HG03139 (cell line): ENCODE results near the gene PDZD4.

ENCODE experiments used
- ATAC-seq: cut with Tn5 transposase; IDR thresholded peaks from one replicate; pipeline ENCODE4 v1.9.1; 2021; ENCODE audit not compliant: unreplicated experiment

Gene PDZD4

GRCh38 chrX:153773741-153774575 lies 56.4 kb downstream of the PDZD4 start:
- no peak for ATAC-seq

GRCh38 chrX:153773218-153773611 lies 57.1 kb downstream of the PDZD4 start:
- ATAC-seq: no peak

- ATAC-seq: no peak
Observed at GRCh38 chrX:153772316-153773217, 57.8 kb downstream of the PDZD4 start.

- ATAC-seq: no peak
Observed at GRCh38 chrX:153771415-153772315, 58.7 kb downstream of the PDZD4 start.

GRCh38 chrX:153770601-153771414 lies 59.5 kb downstream of the PDZD4 start:
- ATAC-seq: no peak

GRCh38 chrX:153769865-153770600 lies 60.3 kb downstream of the PDZD4 start:
- ATAC-seq: no peak

- no peak for ATAC-seq
Observed at GRCh38 chrX:153769158-153769864, 61.0 kb downstream of the PDZD4 start.

GRCh38 chrX:153768311-153769157 lies 61.8 kb downstream of the PDZD4 start:
- no peak for ATAC-seq

- no peak for ATAC-seq
Observed at GRCh38 chrX:153767674-153768055, 62.7 kb downstream of the PDZD4 start.

GRCh38 chrX:153766871-153767673 lies 63.3 kb downstream of the PDZD4 start:
- ATAC-seq: no peak

GRCh38 chrX:153766098-153766817 lies 64.1 kb downstream of the PDZD4 start:
- no peak for ATAC-seq

GRCh38 chrX:153765138-153766079 lies 64.9 kb downstream of the PDZD4 start:
- no peak for ATAC-seq

GRCh38 chrX:153764786-153765137 lies 65.6 kb downstream of the PDZD4 start:
- ATAC-seq: no peak

GRCh38 chrX:153763989-153764755 lies 66.2 kb downstream of the PDZD4 start, which contains the start of gene PLXNB3:
Gene PLXNB3 (plus strand): TSS chrX:153764249. CDS start chrX:153765536, 1,287 bp downstream.
- ATAC-seq: no peak
